Measurements from ENCODE around the gene FAM153A.
"Not testable (repeated sequence)": the region's sequence is repeated elsewhere in the genome, so short reads cannot be mapped to it uniquely, and the experiment has no call there.

FAM153A gene

GRCh38 chr5:177782792-177783633 is at the start of gene FAM153A:
FAM153A (minus strand) TSS chr5:177782899.
- peak in 1 of 2 donors; percentile 20 for DNase-seq

GRCh38 chr5:177832287-177832686 is 49.6 kb upstream of the FAM153A start:
- DNase-seq: not testable (repeated sequence)

GRCh38 chr5:177826073-177826472 is 43.4 kb upstream of the FAM153A start:
- peak; percentile 50 to 75 for DNase-seq

- DNase-seq: not testable (repeated sequence)
Observed at GRCh38 chr5:177824776-177825175, 42.1 kb upstream of the FAM153A start.

GRCh38 chr5:177822489-177822888 is 39.8 kb upstream of the FAM153A start:
- DNase-seq: not testable (repeated sequence)

GRCh38 chr5:177819664-177820063 is 37.0 kb upstream of the FAM153A start:
- not testable (repeated sequence) for DNase-seq

GRCh38 chr5:177812814-177813425 is 30.2 kb upstream of the FAM153A start:
- peak; percentile 21 to 30 for DNase-seq

GRCh38 chr5:177812160-177812743 is 29.6 kb upstream of the FAM153A start:
- peak; percentile 48 to 58 for DNase-seq

- peak; percentile 32 to 43 for DNase-seq
Observed at GRCh38 chr5:177809209-177809913, 26.7 kb upstream of the FAM153A start.

- DNase-seq: not testable (repeated sequence)
Observed at GRCh38 chr5:177808420-177808819, 25.7 kb upstream of the FAM153A start.

- not testable (repeated sequence) for DNase-seq
Observed at GRCh38 chr5:177807265-177807664, 24.6 kb upstream of the FAM153A start.

- DNase-seq: not testable (repeated sequence)
Observed at GRCh38 chr5:177801427-177801826, 18.7 kb upstream of the FAM153A start.

- DNase-seq: peak; percentile 31 to 33
Observed at GRCh38 chr5:177798237-177798840, 15.6 kb upstream of the FAM153A start.

- DNase-seq: not testable (repeated sequence)
Observed at GRCh38 chr5:177793272-177793671, 10.6 kb upstream of the FAM153A start.

- DNase-seq: not testable (repeated sequence)
Observed at GRCh38 chr5:177791649-177792048, 8.9 kb upstream of the FAM153A start.

GRCh38 chr5:177782169-177782568 is 530 bp downstream of the FAM153A start:
- DNase-seq: not testable (repeated sequence)

GRCh38 chr5:177771206-177771605 is 11.5 kb downstream of the FAM153A start:
- not testable (repeated sequence) for DNase-seq

- not testable (repeated sequence) for DNase-seq
Observed at GRCh38 chr5:177770646-177771045, 12.1 kb downstream of the FAM153A start.

GRCh38 chr5:177763737-177764508 is 18.8 kb downstream of the FAM153A start:
- DNase-seq: not testable (repeated sequence)

- DNase-seq: not testable (repeated sequence)
Observed at GRCh38 chr5:177760954-177761353, 21.7 kb downstream of the FAM153A start.

- DNase-seq: not testable (repeated sequence)
Observed at GRCh38 chr5:177747354-177747753, 35.3 kb downstream of the FAM153A start.

GRCh38 chr5:177724858-177725257 is 57.8 kb downstream of the FAM153A start:
- DNase-seq: not testable (repeated sequence)
